HCT116 (cell line): ENCODE data around the gene NAA60. TPM values are rescaled to one million over a fixed set of nuclear protein-coding genes. Genes with fewer than 3 reads are reported as not detected.

Source experiments
- ATAC-seq: fragments of 200-7000 bp; cut with Tn5 transposase; 2 replicates; pipeline ENCODE4 v1.9.1; 2020; ENCODE audit warnings: mild to moderate bottlenecking, moderate library complexity
- BruUV-seq: library from RNA; stranded (reverse); fragments of 400-500 nt; replicated peaks from 2 replicates; lab custom pipeline; 2021; lab: Mats Ljungman, UMichigan
- CTCF ChIA-PET: fragments of 300-600 bp; sonication (Branson Sonifier 250); formaldehyde crosslinking; loops from one replicate; lab custom pipeline; 2021; ENCODE audit warnings: antibody characterized with exemption; lab: Charles Lee
- POLR2A ChIA-PET: fragments of 300-600, 350-600 bp; sonication (Branson Sonifier 250); formaldehyde crosslinking; loops from one replicate; lab custom pipeline; 2021; ENCODE audit warnings: antibody characterized with exemption; lab: Charles Lee
- RAD21 ChIA-PET, 2 experiments: fragments of 300-600 bp; sonication (Branson Sonifier 250); formaldehyde crosslinking; loops; one replicate each; lab custom pipeline; 2023; ENCODE audit warnings: low total read pairs in 2 of 2; ENCODE audit not compliant: uncharacterized antibody in 2 of 2, unreplicated experiment in 2 of 2, low non-redundant PET in 1 of 2; lab: Charles Lee
- DNase-seq: peaks from one replicate; pipeline ENCODE4 v3.0.0-alpha.2; 2010; ENCODE audit warnings: low read depth, low spot score
- H2AFZ ChIP-seq: fragments of 200-600 bp; shearing (Covaris generic), sonication (generic); 2 replicates; pipeline ENCODE4 v1.6.1; 2017; ENCODE audit warnings: low read depth, mixed run types, mixed read lengths, antibody characterized with exemption, low read length; ENCODE audit not compliant: poor library complexity, severe bottlenecking
- H3K27ac ChIP-seq: 2 replicates; pipeline ENCODE4 v1.5.1; 2012; ENCODE audit warnings: low read depth, low read length
- H3K27me3 ChIP-seq: fragments of 200-600 bp; sonication (generic); 2 replicates; pipeline ENCODE4 v1.6.1; 2016; ENCODE audit warnings: mixed run types, low read length, mixed read lengths; ENCODE audit not compliant: insufficient read depth
- H3K36me3 ChIP-seq, 2 experiments: fragments of 200-500 bp in 1 of 2; fragments of 200-600 bp in 1 of 2; sonication (Bioruptor generic) in 1 of 2; sonication (generic) in 1 of 2; 2 replicates each; pipeline versions ENCODE4 v1.5.1 to v1.6.1; 2014 to 2016; ENCODE audit warnings: low read length in 2 of 2, inconsistent platforms in 1 of 2, mixed read lengths in 1 of 2, mixed run types in 1 of 2; ENCODE audit not compliant: insufficient read depth in 2 of 2, control insufficient read depth in 1 of 2
- H3K4me1 ChIP-seq, 2 experiments: fragments of 200-600 bp in 1 of 2; sonication (generic) in 1 of 2; 2 replicates each; pipeline versions ENCODE4 v1.5.1 to v1.6.1; 2012 to 2017; ENCODE audit warnings: low read length in 2 of 2, inconsistent platforms in 1 of 2, mild to moderate bottlenecking in 1 of 2, mixed read lengths in 1 of 2, mixed run types in 1 of 2, moderate library complexity in 1 of 2; ENCODE audit not compliant: insufficient read depth in 2 of 2, control insufficient read depth in 1 of 2
- H3K4me2 ChIP-seq: fragments of 200-600 bp; sonication (generic); 2 replicates; pipeline ENCODE4 v1.6.1; 2017; ENCODE audit warnings: mixed run types, low read length, mixed read lengths
- H3K4me3 ChIP-seq, 2 experiments: fragments of 200-600 bp in 1 of 2; sonication (generic) in 1 of 2; replicated peaks in 1 of 2; 2 replicates each; pipeline ENCODE4 v1.5.1; 2011 to 2016; ENCODE audit warnings: low read length in 2 of 2, control low read depth in 1 of 2, low read depth in 1 of 2, mild to moderate bottlenecking in 1 of 2, mixed read lengths in 1 of 2, mixed run types in 1 of 2
- H3K79me2 ChIP-seq: fragments of 200-600 bp; sonication (generic); 2 replicates; pipeline ENCODE4 v1.6.1; 2017; ENCODE audit warnings: mild to moderate bottlenecking, mixed run types, low read length, moderate library complexity, mixed read lengths; ENCODE audit not compliant: insufficient read depth
- H3K9ac ChIP-seq: fragments of 200-600 bp; sonication (generic); 2 replicates; pipeline ENCODE4 v1.6.1; 2016; ENCODE audit warnings: low read length, mixed read lengths
- H3K9me2 ChIP-seq: fragments of 200-600 bp; sonication (generic), shearing (Covaris generic); 2 replicates; pipeline ENCODE4 v1.6.1; 2017; ENCODE audit warnings: mixed run types, mild to moderate bottlenecking, moderate library complexity; ENCODE audit not compliant: insufficient read depth
- H3K9me3 ChIP-seq, 2 experiments: fragments of 200-500 bp in 1 of 2; fragments of 200-600 bp in 1 of 2; sonication (Bioruptor generic) in 1 of 2; sonication (generic) in 1 of 2; 2 replicates each; pipeline ENCODE4 v1.6.1; 2014 to 2017; ENCODE audit warnings: low read length in 2 of 2, mixed read lengths in 2 of 2, inconsistent platforms in 1 of 2, low read depth in 1 of 2, mild to moderate bottlenecking in 1 of 2, mixed run types in 1 of 2, moderate library complexity in 1 of 2; ENCODE audit not compliant: control insufficient read depth in 1 of 2, insufficient read depth in 1 of 2
- H4K20me1 ChIP-seq: fragments of 200-600 bp; sonication (generic), shearing (Covaris generic); 2 replicates; pipeline ENCODE4 v1.6.1; 2017; ENCODE audit warnings: mixed run types, mild to moderate bottlenecking, moderate library complexity; ENCODE audit not compliant: insufficient read depth
- ATF3 ChIP-seq: IDR thresholded peaks from 2 replicates; pipeline ENCODE4 v1.6.1; 2012
- CEBPB ChIP-seq: IDR thresholded peaks from 2 replicates; pipeline ENCODE4 v1.6.1; 2012; ENCODE audit warnings: low read depth
- ELF1 ChIP-seq: IDR thresholded peaks from 2 replicates; pipeline ENCODE4 v1.6.1; 2012; ENCODE audit warnings: low read depth, borderline replicate concordance
- EZH2 ChIP-seq: fragments of 200-600 bp; sonication (generic); IDR thresholded peaks from 2 replicates; pipeline ENCODE4 v1.6.1; 2017; ENCODE audit warnings: antibody characterized with exemption, mixed run types
- EZH2phosphoT487 ChIP-seq: fragments of 200-600 bp; IDR thresholded peaks from 2 replicates; pipeline ENCODE4 v1.6.1; 2018; ENCODE audit warnings: antibody characterized with exemption, borderline replicate concordance
- FOSL1 ChIP-seq: IDR thresholded peaks from 2 replicates; pipeline ENCODE4 v1.6.1; 2012; ENCODE audit warnings: low read depth
- JUND ChIP-seq: IDR thresholded peaks from 2 replicates; pipeline ENCODE4 v1.6.1; 2012
- MAX ChIP-seq: IDR thresholded peaks from 2 replicates; pipeline ENCODE4 v1.6.1; 2012
- RAD21 ChIP-seq: IDR thresholded peaks from 2 replicates; pipeline ENCODE4 v1.6.1; 2012; ENCODE audit warnings: low read depth, mild to moderate bottlenecking
- REST ChIP-seq: IDR thresholded peaks from 2 replicates; pipeline ENCODE4 v1.6.1; 2012; ENCODE audit warnings: low read depth
- SIN3A ChIP-seq: IDR thresholded peaks from 2 replicates; pipeline ENCODE4 v1.6.1; 2012; ENCODE audit warnings: low read depth
- SP1 ChIP-seq: IDR thresholded peaks from 2 replicates; pipeline ENCODE4 v1.6.1; 2012; ENCODE audit warnings: low read depth
- SRF ChIP-seq: IDR thresholded peaks from 2 replicates; pipeline ENCODE4 v1.6.1; 2012; ENCODE audit warnings: low read depth
- TCF7L2 ChIP-seq: IDR thresholded peaks from 2 replicates; pipeline ENCODE4 v1.7.0; 2011; ENCODE audit warnings: borderline replicate concordance, inconsistent platforms; ENCODE audit not compliant: insufficient read depth, insufficient read length; ENCODE audit errors: extremely low read depth
- YY1 ChIP-seq: IDR thresholded peaks from 2 replicates; pipeline ENCODE4 v1.6.1; 2011; ENCODE audit warnings: low read length, low read depth, moderate library complexity, mild to moderate bottlenecking; ENCODE audit not compliant: insufficient replicate concordance; ENCODE audit errors: extremely low read depth
- ZFX ChIP-seq: fragments of 450-650 bp; IDR thresholded peaks from 2 replicates; pipeline ENCODE4 v1.6.1; 2017
- ZNF274 ChIP-seq: fragments of 200-500 bp; sonication (Bioruptor generic); IDR thresholded peaks from 2 replicates; pipeline ENCODE4 v1.6.1; 2014; ENCODE audit warnings: mild to moderate bottlenecking, low read depth, low read length, inconsistent platforms
- intact Hi-C: fragments of 100-400 bp; cut with micrococcal nuclease; formaldehyde crosslinking; loops from 2 replicates; pipeline ENCODE4 v1.10.0; 2022
- total RNA-seq: library from RNA; stranded (reverse); gene quantifications from one replicate; pipeline ENCODE4 v1.2.1, GENCODE V29; 2021; ENCODE audit not compliant: unreplicated experiment
- TF ChIP-seq, protein P1 (sequence below), 3 experiments: fragments of 200-600 bp in 1 of 3; sonication (generic) in 1 of 3; IDR thresholded peaks in 2 of 3; conservative IDR thresholded peaks in 1 of 3; 2 replicates each; pipeline ENCODE4 v1.5.1; 2012 to 2017; ENCODE audit warnings: low read depth in 2 of 3, low read length in 2 of 3, antibody characterized with exemption in 1 of 3, borderline replicate concordance in 1 of 3, control low read depth in 1 of 3, mild to moderate bottlenecking in 1 of 3, mixed read lengths in 1 of 3, mixed run types in 1 of 3, moderate library complexity in 1 of 3; ENCODE audit not compliant: insufficient read depth in 1 of 3
- TF ChIP-seq, protein P2 (sequence below): IDR thresholded peaks from 2 replicates; pipeline ENCODE4 v1.6.1; 2011; ENCODE audit warnings: mild to moderate bottlenecking, low read length, moderate library complexity; ENCODE audit not compliant: insufficient replicate concordance; ENCODE audit errors: extremely low read depth

The NAA60 gene
- total RNA-seq, 1 experiment from 2014 or later = 32.2 TPM

- ATAC-seq (no peak), DNase-seq (no peak)
- Histone ChIP-seq H4K20me1 (no peaks in the 10 kb centered on the region), H3K9me2 (no peaks in the 10 kb centered on the region), H3K4me1 (no peaks in the 10 kb centered on the region), H3K79me2 (peaks cover 28% of the 10 kb centered on the region), H3K9ac (no peak overlapping the region), H3K36me3 (peaks cover 17 to 25% of the 10 kb centered on the region in 2 experiments; a peak in 3 of 4 replicates), H3K27me3 (no peaks in the 10 kb centered on the region), H3K27ac (no peak overlapping the region), H2AFZ (no peak overlapping the region), H3K9me3 (no peaks in the 10 kb centered on the region), H3K4me2 (no peak overlapping the region), H3K4me3 (no peak overlapping the region)
- no peak for TF ChIP-seq ATF3
- TF ChIP-seq JUND = no peak
- no peak for TF ChIP-seq ZFX
- TF ChIP-seq, protein P1, sequence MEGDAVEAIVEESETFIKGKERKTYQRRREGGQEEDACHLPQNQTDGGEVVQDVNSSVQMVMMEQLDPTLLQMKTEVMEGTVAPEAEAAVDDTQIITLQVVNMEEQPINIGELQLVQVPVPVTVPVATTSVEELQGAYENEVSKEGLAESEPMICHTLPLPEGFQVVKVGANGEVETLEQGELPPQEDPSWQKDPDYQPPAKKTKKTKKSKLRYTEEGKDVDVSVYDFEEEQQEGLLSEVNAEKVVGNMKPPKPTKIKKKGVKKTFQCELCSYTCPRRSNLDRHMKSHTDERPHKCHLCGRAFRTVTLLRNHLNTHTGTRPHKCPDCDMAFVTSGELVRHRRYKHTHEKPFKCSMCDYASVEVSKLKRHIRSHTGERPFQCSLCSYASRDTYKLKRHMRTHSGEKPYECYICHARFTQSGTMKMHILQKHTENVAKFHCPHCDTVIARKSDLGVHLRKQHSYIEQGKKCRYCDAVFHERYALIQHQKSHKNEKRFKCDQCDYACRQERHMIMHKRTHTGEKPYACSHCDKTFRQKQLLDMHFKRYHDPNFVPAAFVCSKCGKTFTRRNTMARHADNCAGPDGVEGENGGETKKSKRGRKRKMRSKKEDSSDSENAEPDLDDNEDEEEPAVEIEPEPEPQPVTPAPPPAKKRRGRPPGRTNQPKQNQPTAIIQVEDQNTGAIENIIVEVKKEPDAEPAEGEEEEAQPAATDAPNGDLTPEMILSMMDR (IDR thresholded peaks at IDR 0.05 in 2 of 3, conservative IDR thresholded peaks at IDR 0.05 in 1 of 3; ENCODE audit: borderline replicate concordance in 1 of 3, insufficient read depth in 1 of 3, low read depth in 2 of 3, low read length in 2 of 3) = no peak
- TF ChIP-seq TCF7L2 = no peak
- TF ChIP-seq MAX = no peak
- TF ChIP-seq YY1 = no peak
- no peak for TF ChIP-seq SP1
- TF ChIP-seq FOSL1 = no peak
- TF ChIP-seq SIN3A = no peak
- TF ChIP-seq SRF = no peak
- no peak for TF ChIP-seq EZH2phosphoT487
- TF ChIP-seq REST = no peak
- no peak for TF ChIP-seq CEBPB
- no peak for TF ChIP-seq EZH2
- TF ChIP-seq, protein P2, sequence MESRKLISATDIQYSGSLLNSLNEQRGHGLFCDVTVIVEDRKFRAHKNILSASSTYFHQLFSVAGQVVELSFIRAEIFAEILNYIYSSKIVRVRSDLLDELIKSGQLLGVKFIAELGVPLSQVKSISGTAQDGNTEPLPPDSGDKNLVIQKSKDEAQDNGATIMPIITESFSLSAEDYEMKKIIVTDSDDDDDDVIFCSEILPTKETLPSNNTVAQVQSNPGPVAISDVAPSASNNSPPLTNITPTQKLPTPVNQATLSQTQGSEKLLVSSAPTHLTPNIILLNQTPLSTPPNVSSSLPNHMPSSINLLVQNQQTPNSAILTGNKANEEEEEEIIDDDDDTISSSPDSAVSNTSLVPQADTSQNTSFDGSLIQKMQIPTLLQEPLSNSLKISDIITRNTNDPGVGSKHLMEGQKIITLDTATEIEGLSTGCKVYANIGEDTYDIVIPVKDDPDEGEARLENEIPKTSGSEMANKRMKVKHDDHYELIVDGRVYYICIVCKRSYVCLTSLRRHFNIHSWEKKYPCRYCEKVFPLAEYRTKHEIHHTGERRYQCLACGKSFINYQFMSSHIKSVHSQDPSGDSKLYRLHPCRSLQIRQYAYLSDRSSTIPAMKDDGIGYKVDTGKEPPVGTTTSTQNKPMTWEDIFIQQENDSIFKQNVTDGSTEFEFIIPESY = no peak
- no peak for TF ChIP-seq RAD21
- TF ChIP-seq ZNF274 = no peak
- no peak for TF ChIP-seq ELF1
- intact Hi-C loops = no loop called here
- CTCF ChIA-PET = no interaction called here
- BruUV-seq = no TSS peak
- RAD21 ChIA-PET = no interaction called here
- POLR2A ChIA-PET = no interaction called here
Observed at GRCh38 chr16:3482659-3483241, 39.3 kb downstream of the NAA60 start.
